Erythroblast (primary cell): Measurements from ENCODE around the gene NPIPB8.
A peak's percentile ranks its signal among the peaks of the same experiment; 100 is the strongest.
"Not testable (repeated sequence)": the region's sequence is repeated elsewhere in the genome, so short reads cannot be mapped to it uniquely, and the experiment has no call there.

Experiments used
- DNase-seq, 2 experiments: peaks; one replicate each; lab custom pipeline; 2025; lab: John Stamatoyannopoulos, UW
- GATA1 ChIP-seq: IDR thresholded peaks from 2 replicates; pipeline ENCODE4 v1.6.1; 2011; ENCODE audit warnings: low read depth, mild to moderate bottlenecking, control low read depth, low read length, moderate library complexity
- POLR2A ChIP-seq: IDR thresholded peaks from 2 replicates; pipeline ENCODE4 v1.6.1; 2011; ENCODE audit warnings: mild to moderate bottlenecking, low read length

The NPIPB8 gene

GRCh38 chr16:28602529-28602928 is 35.3 kb upstream of the NPIPB8 start:
- no peak for DNase-seq
- TF ChIP-seq GATA1 (no peak), POLR2A (no peak)

GRCh38 chr16:28603381-28604185 is 34.3 kb upstream of the NPIPB8 start:
- TF ChIP-seq GATA1 = no peak
- no peak for TF ChIP-seq POLR2A
- no peak for DNase-seq

GRCh38 chr16:28604186-28604565 is 33.7 kb upstream of the NPIPB8 start:
- DNase-seq = no peak
- TF ChIP-seq GATA1 (no peak), POLR2A (no peak)

- no peak for DNase-seq
- TF ChIP-seq POLR2A (no peak), GATA1 (no peak)
Observed at GRCh38 chr16:28606291-28607115, 31.4 kb upstream of the NPIPB8 start.

- DNase-seq = no peak
- no peak for TF ChIP-seq POLR2A
- no peak for TF ChIP-seq GATA1
Observed at GRCh38 chr16:28607116-28607623, 30.7 kb upstream of the NPIPB8 start.

- not testable (repeated sequence) for DNase-seq
Observed at GRCh38 chr16:28607681-28608495, 30.0 kb upstream of the NPIPB8 start.

GRCh38 chr16:28608496-28608808 is 29.4 kb upstream of the NPIPB8 start:
- DNase-seq = not testable (repeated sequence)

- DNase-seq = peak in 1 of 2 experiments; percentile 16
Observed at GRCh38 chr16:28608867-28609596, 28.8 kb upstream of the NPIPB8 start.

- TF ChIP-seq GATA1 (no peak), POLR2A (no peak)
- DNase-seq = no peak
Observed at GRCh38 chr16:28609631-28610594, 28.0 kb upstream of the NPIPB8 start, which contains the start of gene SULT1A1. Gene SULT1A1 (minus strand): TSS chr16:28610044. CDS start chr16:28608855, 1,189 bp downstream.

- TF ChIP-seq GATA1 (no peak), POLR2A (no peak)
- no peak for DNase-seq
Observed at GRCh38 chr16:28610595-28611191, 27.2 kb upstream of the NPIPB8 start.

GRCh38 chr16:28612359-28613280 is 25.2 kb upstream of the NPIPB8 start:
- not testable (repeated sequence) for DNase-seq

- DNase-seq = not testable (repeated sequence)
Observed at GRCh38 chr16:28613912-28614311, 24.0 kb upstream of the NPIPB8 start.

GRCh38 chr16:28614561-28614960 is 23.3 kb upstream of the NPIPB8 start:
- not testable (repeated sequence) for DNase-seq

GRCh38 chr16:28615486-28616223 is 22.2 kb upstream of the NPIPB8 start:
- peak; percentile 35 to 48 for DNase-seq

GRCh38 chr16:28616224-28616577 is 21.7 kb upstream of the NPIPB8 start:
- DNase-seq = not testable (repeated sequence)
